ENCODE measurements around the gene TNFAIP3. TPM values are rescaled to one million over a fixed set of nuclear protein-coding genes. Genes with fewer than 3 reads are reported as not detected.
"Not testable (repeated sequence)": the region's sequence is repeated elsewhere in the genome, so short reads cannot be mapped to it uniquely, and the experiment has no call there.

Gene TNFAIP3
- total RNA-seq, 4 donors from 2014 or later: 21.6 to 48.4 (median 32.8) TPM

GRCh38 chr6:137836788-137837187, 30.3 kb upstream of the TNFAIP3 start:
- no peaks in the 10 kb centered on the region for H3K27me3 ChIP-seq
- DNase-seq (ENCODE audit: low spot score in 2 of 2): no peak
- H3K4me1 ChIP-seq: no peaks in the 10 kb centered on the region
- no peak overlapping the region for H3K27ac ChIP-seq
- H3K4me3 ChIP-seq: no peak overlapping the region
- peaks cover 0 to 14% (median 3%) of the 10 kb centered on the region in 4 donors for H3K9me3 ChIP-seq
- no peaks in the 10 kb centered on the region for H3K36me3 ChIP-seq
- 63 to 67% methylated on average over 3 of the region's 3 CpGs for WGBS, 2 donors
- TF ChIP-seq CTCF (IDR thresholded peaks at IDR 0.05) (no peak), POLR2A (IDR thresholded peaks at IDR 0.05) (no peak), EP300 (IDR thresholded peaks at IDR 0.05) (no peak)

GRCh38 chr6:137838090-137838489, 29.0 kb upstream of the TNFAIP3 start:
- not testable (repeated sequence) for H3K4me3 ChIP-seq; H3K27ac ChIP-seq; H3K27me3 ChIP-seq; DNase-seq (ENCODE audit: low spot score in 2 of 2); H3K4me1 ChIP-seq; H3K36me3 ChIP-seq
- 84 to 87% methylated on average over 2 of the region's 2 CpGs for WGBS, 2 donors
- peaks cover 0 to 14% (median 3%) of the 10 kb centered on the region in 4 donors for H3K9me3 ChIP-seq

- H3K4me1 ChIP-seq; H3K27me3 ChIP-seq; H3K36me3 ChIP-seq; H3K27ac ChIP-seq; DNase-seq (ENCODE audit: low spot score in 2 of 2); H3K4me3 ChIP-seq: not testable (repeated sequence)
- H3K9me3 ChIP-seq: peaks cover 0 to 14% (median 3%) of the 10 kb centered on the region in 4 donors
- 91 to 95% methylated on average over 5 of the region's 5 CpGs for WGBS, 2 donors
These were observed 28.5 kb upstream of the TNFAIP3 start for GRCh38 chr6:137838597-137838996.

- no peaks in the 10 kb centered on the region for H3K36me3 ChIP-seq
These were observed 28.0 kb upstream of the TNFAIP3 start for GRCh38 chr6:137839076-137839475.

GRCh38 chr6:137840252-137840651, 26.8 kb upstream of the TNFAIP3 start:
- 94 to 95% methylated on average over 1 of the region's 1 CpG for WGBS, 2 donors
- Histone ChIP-seq H3K27ac (no peak overlapping the region), H3K4me3 (no peak overlapping the region), H3K27me3 (no peaks in the 10 kb centered on the region), H3K36me3 (no peaks in the 10 kb centered on the region), H3K9me3 (peaks cover 0 to 14% (median 3%) of the 10 kb centered on the region in 4 donors), H3K4me1 (no peaks in the 10 kb centered on the region)
- TF ChIP-seq POLR2A (IDR thresholded peaks at IDR 0.05) (no peak), EP300 (IDR thresholded peaks at IDR 0.05) (no peak), CTCF (IDR thresholded peaks at IDR 0.05) (no peak)
- no peak for DNase-seq (ENCODE audit: low spot score in 2 of 2)

More at GRCh38 chr6:137839076-137839475, 28.0 kb upstream of the TNFAIP3 start:
- DNase-seq (ENCODE audit: low spot score in 2 of 2): no peak
- no peak overlapping the region for H3K4me3 ChIP-seq
- H3K9me3 ChIP-seq: peaks cover 0 to 14% (median 3%) of the 10 kb centered on the region in 4 donors
- no peaks in the 10 kb centered on the region for H3K4me1 ChIP-seq
- 90 to 98% methylated on average over 2 of the region's 2 CpGs for WGBS, 2 donors
- TF ChIP-seq EP300 (IDR thresholded peaks at IDR 0.05): no peak
- no peak for TF ChIP-seq POLR2A (IDR thresholded peaks at IDR 0.05)
- no peak for TF ChIP-seq CTCF (IDR thresholded peaks at IDR 0.05)
- H3K27me3 ChIP-seq: no peaks in the 10 kb centered on the region
- no peak overlapping the region for H3K27ac ChIP-seq

- no peaks in the 10 kb centered on the region for H3K36me3 ChIP-seq
- no peak overlapping the region for H3K27ac ChIP-seq
- no peaks in the 10 kb centered on the region for H3K4me1 ChIP-seq
- TF ChIP-seq CTCF (IDR thresholded peaks at IDR 0.05) (no peak), EP300 (IDR thresholded peaks at IDR 0.05) (no peak), POLR2A (IDR thresholded peaks at IDR 0.05) (no peak)
- DNase-seq (ENCODE audit: low spot score in 2 of 2): no peak
- H3K4me3 ChIP-seq: no peak overlapping the region
- H3K27me3 ChIP-seq: no peaks in the 10 kb centered on the region
- H3K9me3 ChIP-seq: peaks cover 0 to 14% (median 3%) of the 10 kb centered on the region in 4 donors
These were observed 23.8 kb upstream of the TNFAIP3 start for GRCh38 chr6:137843211-137843610.

- not testable (repeated sequence) for H3K9me3 ChIP-seq; DNase-seq (ENCODE audit: low spot score in 2 of 2); H3K4me1 ChIP-seq; H3K27me3 ChIP-seq; H3K4me3 ChIP-seq; H3K36me3 ChIP-seq; H3K27ac ChIP-seq
- WGBS, 2 donors: 71 to 87% methylated on average over 2 of the region's 2 CpGs
These were observed 22.7 kb upstream of the TNFAIP3 start for GRCh38 chr6:137844327-137844726.

GRCh38 chr6:137844773-137845172, 22.3 kb upstream of the TNFAIP3 start:
- not testable (repeated sequence) for H3K27ac ChIP-seq; H3K27me3 ChIP-seq; DNase-seq (ENCODE audit: low spot score in 2 of 2); H3K4me3 ChIP-seq; H3K36me3 ChIP-seq; H3K9me3 ChIP-seq
- WGBS, 2 donors: 93% methylated on average over 7 of the region's 7 CpGs
- peaks cover 0 to 13% (median 0%) of the 10 kb centered on the region in 4 donors for H3K4me1 ChIP-seq

Measured in tibial nerve (tissue), 4 donors.